ENCODE results near the gene NABP1. TPM values are rescaled to one million over a fixed set of nuclear protein-coding genes. Genes with fewer than 3 reads are reported as not detected.
A peak's percentile ranks its signal among the peaks of the same experiment; 100 is the strongest.

Gene NABP1
- total and polyA plus RNA-seq, 10 of the 15 experiments (the other 5 are each of a cell fraction or from before 2014, with no cell fraction given), result 22.9 to 65.7 (median 39.9) TPM

GRCh38 chr2:191650896-191651773, 26.8 kb upstream of the NABP1 start (continued):
- TF ChIP-seq ZNF592 (IDR thresholded peaks at IDR 0.05), result no peak
- peak; percentile 65 for TF ChIP-seq SKIL (IDR thresholded peaks at IDR 0.05; ENCODE audit: low read depth, poor library complexity, severe bottlenecking)
- peak; percentile 97 for TF ChIP-seq BCL3 (IDR thresholded peaks at IDR 0.05; ENCODE audit: borderline replicate concordance, insufficient read depth, low read depth, low read length, poor library complexity, severe bottlenecking)
